GM18861 (cell line): Measurements from ENCODE around the gene ENOX2.
"Not testable (repeated sequence)": the region's sequence is repeated elsewhere in the genome, so short reads cannot be mapped to it uniquely, and the experiment has no call there.

Experiments used
- ATAC-seq: cut with Tn5 transposase; IDR thresholded peaks from one replicate; pipeline ENCODE4 v1.9.1; 2021; ENCODE audit not compliant: unreplicated experiment

The ENOX2 gene

GRCh38 chrX:130769835-130770234 lies 133.2 kb downstream of the ENOX2 start:
- ATAC-seq, result no peak

GRCh38 chrX:130758072-130758471 lies 144.9 kb downstream of the ENOX2 start:
- ATAC-seq, result no peak

- ATAC-seq, result no peak
Measured at GRCh38 chrX:130756233-130756632, 146.8 kb downstream of the ENOX2 start.

DNA sequence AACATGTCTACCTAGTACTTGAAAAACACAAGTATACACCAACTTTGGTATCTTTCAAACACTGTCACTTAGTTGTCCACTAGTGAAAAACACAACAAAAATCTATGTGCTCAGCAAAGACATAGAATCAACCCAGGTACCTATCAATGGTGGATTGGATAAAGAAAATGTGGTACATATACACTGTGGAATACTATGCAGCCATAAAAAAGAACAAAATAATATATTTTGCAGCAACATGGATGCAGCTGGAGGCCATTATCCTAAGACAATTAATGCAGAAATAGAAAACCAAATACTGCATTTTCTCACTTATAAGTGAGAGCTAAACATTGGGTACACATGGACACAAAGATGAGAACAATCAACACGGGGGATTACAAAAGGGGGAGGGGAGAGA lies 148.7 kb downstream of the ENOX2 start:
- ATAC-seq, result no peak

GRCh38 chrX:130746709-130747342 lies 156.2 kb downstream of the ENOX2 start:
- ATAC-seq, result no peak

DNA sequence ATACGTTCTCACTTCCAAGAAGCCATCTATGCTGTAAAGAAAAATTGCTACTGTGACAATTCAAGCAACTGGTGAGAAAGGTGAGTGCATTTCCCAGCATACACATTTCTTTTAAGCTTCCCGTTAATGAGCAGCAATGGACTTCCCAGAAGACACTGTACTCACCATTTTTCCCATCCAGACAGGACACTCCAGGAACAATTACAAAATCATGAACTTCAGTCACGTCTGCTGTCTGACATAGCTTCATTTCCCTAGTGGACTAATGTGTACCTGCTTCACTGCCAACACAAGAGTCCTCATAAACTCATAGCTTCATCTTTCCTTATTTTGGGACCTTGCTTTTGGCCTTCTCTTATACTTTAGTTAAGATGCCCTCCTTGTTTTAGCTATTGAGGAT lies 156.9 kb downstream of the ENOX2 start:
- no peak for ATAC-seq

GRCh38 chrX:130741584-130741983 lies 161.4 kb downstream of the ENOX2 start:
- no peak for ATAC-seq

DNA sequence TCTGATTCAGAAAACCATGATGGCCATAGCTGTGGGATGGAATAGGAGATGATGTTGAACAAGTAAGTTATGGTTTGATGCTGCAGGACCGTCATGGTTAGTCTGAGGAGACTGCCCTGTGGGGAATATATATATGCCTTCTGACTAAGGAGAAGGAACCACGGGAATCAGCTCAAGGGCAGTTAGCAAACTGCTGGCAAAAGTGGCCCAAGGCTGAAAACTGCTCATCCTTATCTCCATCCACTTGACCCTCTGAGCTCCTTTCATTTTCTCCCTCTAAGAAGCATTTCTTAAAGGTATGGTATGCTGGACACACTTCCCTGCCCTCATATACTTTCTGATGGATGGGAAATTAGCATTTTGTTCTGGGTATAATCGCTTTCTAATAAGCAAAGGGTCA lies 161.9 kb downstream of the ENOX2 start:
- no peak for ATAC-seq

DNA sequence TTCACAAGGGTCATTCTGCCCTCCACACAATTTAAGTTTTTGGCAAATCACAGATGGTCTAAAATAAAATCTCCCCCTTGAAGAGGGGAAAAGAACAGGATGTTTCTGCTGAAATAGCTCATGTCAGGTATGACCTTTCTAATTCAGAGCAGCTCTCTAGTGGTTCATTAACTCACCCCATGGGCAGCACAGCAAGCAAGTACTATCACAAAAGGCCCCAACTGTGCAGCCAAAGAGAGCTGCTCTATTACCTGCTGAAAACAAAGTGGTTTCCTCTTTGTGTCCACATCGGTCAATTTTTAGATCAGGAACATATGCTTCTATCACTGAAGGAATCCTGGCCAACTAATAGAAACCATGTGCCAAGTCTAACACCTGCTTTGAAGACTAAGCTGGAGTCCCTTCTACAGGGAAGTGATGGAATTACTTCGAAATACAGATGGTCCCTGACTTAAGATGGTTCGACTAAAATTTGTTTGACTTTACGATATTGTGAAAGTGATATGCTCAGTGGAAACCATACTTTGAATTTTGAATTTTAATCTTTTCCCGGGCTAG lies 164.3 kb downstream of the ENOX2 start:
- no peak for ATAC-seq

DNA sequence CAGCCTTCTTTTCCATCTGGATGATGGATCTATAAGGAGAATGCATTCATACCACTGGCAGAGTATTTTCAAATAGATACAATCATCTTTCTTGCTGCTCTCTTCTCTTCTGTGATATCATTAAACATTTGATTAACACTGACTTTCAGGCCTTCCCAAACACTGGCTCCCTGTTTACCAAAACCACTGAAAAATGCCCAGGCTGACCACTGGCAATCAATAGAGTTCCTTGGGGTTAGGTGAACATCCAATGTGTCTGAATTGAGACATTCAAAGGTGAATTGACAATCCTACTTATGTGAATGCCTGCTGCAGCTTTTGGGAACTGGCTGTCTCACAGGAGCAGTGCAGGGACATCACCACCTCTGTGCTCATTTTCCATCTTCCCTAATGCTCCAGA lies 168.3 kb downstream of the ENOX2 start:
- no peak for ATAC-seq

- no peak for ATAC-seq
Measured at GRCh38 chrX:130728208-130728607, 174.8 kb downstream of the ENOX2 start.

- no peak for ATAC-seq
Measured at GRCh38 chrX:130726661-130727060, 176.3 kb downstream of the ENOX2 start.

DNA sequence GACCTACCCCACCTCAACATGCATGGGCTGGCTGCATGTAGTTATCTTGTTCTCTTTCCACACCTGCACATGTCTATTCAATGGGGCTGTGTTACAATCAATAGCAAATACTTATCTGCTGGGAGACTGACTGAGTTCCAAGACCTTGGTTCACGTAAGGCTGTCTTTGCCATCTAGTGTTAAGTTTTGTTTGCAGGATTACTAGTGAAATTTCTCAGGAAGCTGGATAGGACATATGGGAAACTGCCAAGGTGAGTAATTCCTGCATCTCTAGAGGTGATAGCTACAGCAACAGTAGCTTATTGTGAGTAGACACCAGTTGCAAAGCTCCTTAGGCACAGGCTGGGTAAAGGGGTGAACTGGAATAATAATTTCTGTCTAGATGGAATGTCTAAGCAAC lies 177.5 kb downstream of the ENOX2 start:
- ATAC-seq, result no peak

GRCh38 chrX:130719413-130719812 lies 183.6 kb downstream of the ENOX2 start:
- no peak for ATAC-seq

DNA sequence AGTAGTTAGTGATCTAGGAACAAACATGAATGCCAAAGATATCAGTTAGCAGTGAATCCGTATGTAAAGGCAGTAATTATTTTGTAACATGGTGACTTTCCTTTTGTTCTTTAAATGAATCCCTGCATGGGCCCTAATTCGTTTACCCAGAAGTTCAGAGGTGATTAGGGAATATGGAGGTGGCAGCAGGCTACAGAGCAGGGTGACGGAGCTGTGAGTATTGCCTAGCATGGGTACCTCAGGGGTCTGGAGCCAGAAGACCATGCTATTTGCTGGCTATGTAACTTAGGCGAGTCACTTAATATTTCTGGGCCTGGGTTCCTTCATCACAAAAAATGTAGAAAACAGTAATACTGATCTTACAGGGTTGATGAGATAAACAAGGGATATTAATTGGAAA lies 184.9 kb downstream of the ENOX2 start:
- ATAC-seq, result no peak

- no peak for ATAC-seq
Measured at GRCh38 chrX:130716781-130717413, 186.1 kb downstream of the ENOX2 start.

- no peak for ATAC-seq
Measured at GRCh38 chrX:130716346-130716745, 186.7 kb downstream of the ENOX2 start.

GRCh38 chrX:130715299-130715698 lies 187.7 kb downstream of the ENOX2 start:
- no peak for ATAC-seq

GRCh38 chrX:130714665-130715064 lies 188.3 kb downstream of the ENOX2 start:
- no peak for ATAC-seq

DNA sequence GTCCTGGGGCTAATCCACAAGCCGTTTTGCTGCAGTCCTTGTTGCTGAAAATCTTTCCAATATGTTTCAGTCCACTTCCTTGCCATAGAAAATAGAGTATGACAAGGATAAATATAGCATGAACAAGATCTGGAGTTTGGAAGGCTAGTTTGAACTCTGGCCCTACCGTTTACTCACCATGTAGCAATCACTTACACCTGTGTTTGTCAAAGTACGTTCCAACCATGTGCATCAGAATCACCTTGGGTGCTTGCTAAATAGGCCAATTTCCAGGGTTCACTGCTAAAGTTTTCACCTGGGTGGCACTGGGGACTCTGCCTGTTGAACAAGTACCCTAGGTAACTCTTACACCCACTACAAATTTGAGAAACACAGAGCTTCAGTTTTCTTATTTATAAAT lies 188.9 kb downstream of the ENOX2 start:
- no peak for ATAC-seq

DNA sequence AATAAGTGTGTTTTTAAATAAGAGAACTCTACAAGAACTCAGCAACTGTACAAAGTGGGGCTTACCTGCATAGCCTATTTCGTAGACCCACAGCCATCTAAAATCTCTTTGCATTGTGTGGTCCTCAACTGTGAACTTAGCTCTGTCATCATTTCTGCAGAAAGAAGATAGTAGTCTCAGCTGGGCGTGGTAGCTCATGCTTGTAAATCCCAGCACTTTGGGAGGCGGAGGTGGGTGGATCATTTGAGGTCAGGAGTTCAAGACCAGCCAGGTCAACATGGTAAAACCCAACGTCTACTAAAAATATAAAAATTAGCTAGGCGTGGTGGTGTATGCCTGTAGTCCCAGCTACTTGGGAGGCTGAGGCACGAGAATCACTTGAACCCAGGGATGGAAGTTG lies 193.8 kb downstream of the ENOX2 start:
- not testable (repeated sequence) for ATAC-seq

DNA sequence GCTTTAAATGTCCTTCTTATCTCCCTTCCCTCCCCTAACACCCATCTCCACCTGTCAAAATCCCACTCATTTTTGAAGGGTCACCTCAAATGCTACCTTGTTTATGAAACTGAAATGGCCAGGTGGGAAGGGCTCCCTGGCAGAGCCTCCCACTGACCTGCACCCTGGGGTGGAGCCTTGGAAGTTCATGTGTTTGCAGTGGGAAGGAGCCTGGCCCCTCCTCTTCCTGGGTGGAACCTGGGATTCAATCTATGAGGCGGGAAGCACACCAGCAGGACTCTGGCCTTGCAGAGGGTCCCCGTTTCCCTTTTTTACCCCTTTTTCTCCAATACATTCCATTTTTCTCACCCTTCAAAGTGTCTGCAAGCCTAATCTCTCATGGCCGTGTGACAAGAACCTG lies 197.4 kb downstream of the ENOX2 start:
- no peak for ATAC-seq
